Small intestine (tissue), 7 donors: ENCODE results near the gene CABLES2. TPM values are rescaled to one million over a fixed set of nuclear protein-coding genes. Genes with fewer than 3 reads are reported as not detected.
A peak's percentile ranks its signal among the peaks of the same experiment; 100 is the strongest.

Experiments used
- DNase-seq, 2 donors: peaks; one replicate each; pipeline versions ENCODE4 v3.0.0 to v3.0.0-alpha.2; 2013
- FAIRE-seq: peaks from 2 replicates; lab custom pipeline; 2012; peaks lifted over from hg19 to GRCh38; lab: Jason Lieb, UNC
- H3K27ac ChIP-seq, 3 donors: one replicate each; pipeline ENCODE4 v1.5.1; 2013; ENCODE audit warnings: low read length in 2 of 3, mild to moderate bottlenecking in 2 of 3, control low read depth in 1 of 3, inconsistent platforms in 1 of 3, low read depth in 1 of 3, moderate library complexity in 1 of 3
- H3K27me3 ChIP-seq, 3 donors: one replicate each; pipeline ENCODE4 v1.6.1; 2013; ENCODE audit warnings: low read length in 3 of 3, inconsistent platforms in 1 of 3; ENCODE audit not compliant: control insufficient read depth in 3 of 3, insufficient read depth in 3 of 3
- H3K36me3 ChIP-seq, 3 donors: one replicate each; pipeline ENCODE4 v1.6.1; 2013; ENCODE audit warnings: low read length in 3 of 3, inconsistent platforms in 1 of 3, low read depth in 1 of 3, mild to moderate bottlenecking in 1 of 3, moderate library complexity in 1 of 3; ENCODE audit not compliant: control insufficient read depth in 3 of 3, insufficient read depth in 2 of 3
- H3K4me1 ChIP-seq, 3 donors: one replicate each; pipeline ENCODE4 v1.6.1; 2013; ENCODE audit warnings: low read length in 2 of 3, inconsistent platforms in 1 of 3, low read depth in 1 of 3, mild to moderate bottlenecking in 1 of 3, moderate library complexity in 1 of 3; ENCODE audit not compliant: control insufficient read depth in 3 of 3, insufficient read depth in 2 of 3
- H3K4me3 ChIP-seq, 3 donors: one replicate each; pipeline ENCODE4 v1.5.1; 2013; ENCODE audit warnings: low read length in 3 of 3, control low read depth in 1 of 3, inconsistent platforms in 1 of 3, low read depth in 1 of 3, mild to moderate bottlenecking in 1 of 3, moderate library complexity in 1 of 3
- H3K9me3 ChIP-seq, 2 donors: one replicate each; pipeline ENCODE4 v1.6.1; 2013; ENCODE audit warnings: low read depth in 1 of 2, low read length in 1 of 2; ENCODE audit not compliant: control insufficient read depth in 2 of 2, insufficient read depth in 1 of 2
- WGBS, 3 donors: extraction: QIAGEN DNeasy Blood & Tissue Kit; methylation state at CpG; one replicate each; pipeline ENCODE4 v1.1.7; 2013; 5-methylcytosine and 5-hydroxymethylcytosine counted together
- polyA plus RNA-seq, 4 donors: library from polyadenylated mRNA; stranded (reverse) in 3 of 4; unstranded in 1 of 4; fragments of 200-250 nt in 3 of 4; fragments of 120-200 nt in 1 of 4; gene quantifications; one replicate each; pipeline versions ENCODE4 v1.2.1 to v1.2.3, GENCODE V29; 2013
- donor health status: healthy with polysubstance abuse.
- donor health status: control.
- donor health status: control.
- donor health status: Bipolar disorder and iron deficiency.
- donor health status: healthy.

The CABLES2 gene
- polyA plus RNA-seq, 4 donors = 1.3 to 7.9 (median 3.5) TPM

DNA sequence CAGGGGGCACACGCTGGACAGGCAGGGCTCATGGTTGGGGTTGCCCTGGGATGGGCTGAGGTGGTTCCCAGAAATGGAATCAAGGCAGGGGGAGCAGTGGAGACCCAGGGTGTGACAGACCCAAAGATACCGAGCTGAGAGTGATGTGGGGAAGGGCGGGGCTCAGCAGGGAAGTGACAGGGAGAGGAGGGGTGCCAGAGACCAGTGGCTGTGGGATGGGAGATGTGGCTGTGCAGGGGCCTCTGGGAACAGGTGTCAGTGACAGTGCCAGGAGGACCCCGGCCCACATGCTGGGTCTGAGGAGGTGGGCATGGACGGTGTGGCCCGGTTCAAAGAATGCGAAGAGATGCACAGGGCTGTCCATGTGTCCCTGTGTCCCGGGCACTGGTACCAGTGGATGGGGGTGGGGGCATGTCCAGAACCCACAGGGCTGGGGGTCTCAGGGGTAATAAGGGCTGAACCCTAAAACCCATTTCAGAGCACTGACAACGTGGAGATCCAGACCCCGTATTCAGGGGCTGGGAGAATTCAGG lies 1.0 kb downstream of the CABLES2 start:
- DNase-seq (no peak), FAIRE-seq (no peak)
- 28 to 54% (median 47%) methylated on average over 9 to 10 of the region's 10 CpGs for WGBS, 3 donors
- Histone ChIP-seq H3K4me3 (peak overlapping the region; percentile 70 to 93 (median 74)), H3K4me1 (peaks cover 0 to 52% (median 5%) of the 10 kb centered on the region in 3 donors), H3K27me3 (no peaks in the 10 kb centered on the region), H3K36me3 (peaks cover 0 to 53% (median 0%) of the 10 kb centered on the region in 3 donors), H3K9me3 (no peaks in the 10 kb centered on the region), H3K27ac (no peak overlapping the region)

DNA sequence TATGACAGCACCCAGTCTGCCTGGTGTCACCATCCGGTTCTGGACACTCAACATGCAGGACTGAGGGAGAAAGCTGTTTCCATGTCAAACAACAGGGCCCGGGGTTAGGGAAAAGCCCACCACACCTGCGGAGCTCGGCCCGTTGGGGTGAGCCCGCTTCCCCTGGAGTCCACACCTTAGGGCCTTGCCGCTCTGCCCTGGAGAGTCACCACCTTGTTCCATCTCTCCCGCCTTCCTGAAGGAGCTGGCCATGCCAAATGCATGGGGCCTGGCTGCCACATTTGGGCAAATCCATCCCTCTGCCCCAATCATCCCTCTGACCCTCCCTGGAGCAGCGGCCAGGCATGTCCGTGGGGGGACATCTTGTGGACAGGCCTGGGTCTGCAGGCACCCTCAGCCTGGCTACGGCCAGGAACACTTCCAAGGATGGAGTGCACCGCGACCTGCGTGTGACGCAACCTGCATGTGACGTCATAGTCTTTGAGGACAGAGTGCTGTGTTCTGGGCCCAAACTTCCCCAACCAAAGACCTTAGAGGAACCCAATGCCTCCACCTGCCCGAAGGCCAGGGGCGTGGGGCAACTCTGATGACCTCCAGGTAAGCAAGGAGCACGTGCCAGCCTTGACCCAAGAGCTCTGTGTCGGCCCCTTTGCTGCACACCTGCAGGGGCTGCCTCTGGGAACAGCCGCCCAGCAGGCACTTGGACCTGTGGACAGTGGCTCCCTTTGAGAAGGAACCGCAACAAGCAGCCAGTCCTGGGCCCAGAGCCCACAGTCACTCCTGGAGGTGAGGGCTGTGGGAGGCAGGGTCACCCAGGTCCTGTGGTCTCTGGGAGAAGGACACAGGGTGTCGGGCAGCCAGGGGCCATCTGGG lies 1.7 kb downstream of the CABLES2 start:
- WGBS, 3 donors = 71 to 78% (median 72%) methylated on average over 22 to 23 of the region's 23 CpGs
- peaks cover 0 to 55% (median 0%) of the 10 kb centered on the region in 3 donors for H3K36me3 ChIP-seq
- DNase-seq (peak in 1 of 2 donors; percentile 48), FAIRE-seq (no peak)
- no peaks in the 10 kb centered on the region for H3K27me3 ChIP-seq
- peak overlapping the region in 1 of 3 donors; percentile 74 for H3K4me3 ChIP-seq
- H3K4me1 ChIP-seq = peaks cover 0 to 45% (median 5%) of the 10 kb centered on the region in 3 donors
- H3K27ac ChIP-seq = no peak overlapping the region
- H3K9me3 ChIP-seq = no peaks in the 10 kb centered on the region

DNA sequence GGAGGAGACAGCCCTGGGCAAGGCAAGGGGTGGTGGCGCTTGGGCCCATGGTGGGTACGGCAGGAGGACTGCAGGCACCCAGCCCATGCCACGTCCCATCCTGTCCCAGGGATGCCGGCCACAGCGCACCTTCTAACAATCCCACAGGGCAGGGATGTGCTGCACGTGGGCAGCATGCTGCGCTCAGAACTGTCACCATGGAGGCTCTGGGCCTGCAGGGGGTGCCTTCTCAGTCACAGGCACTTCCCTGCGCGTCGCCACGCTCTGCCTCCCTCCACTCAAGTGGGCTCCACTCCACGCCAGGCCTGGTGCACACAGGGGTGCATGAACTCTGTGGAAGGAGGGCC lies 2.4 kb downstream of the CABLES2 start:
- WGBS, 3 donors = 90 to 97% (median 94%) methylated on average over 10 to 12 of the region's 12 CpGs
- peaks cover 0 to 58% (median 0%) of the 10 kb centered on the region in 3 donors for H3K36me3 ChIP-seq
- FAIRE-seq = no peak

DNA sequence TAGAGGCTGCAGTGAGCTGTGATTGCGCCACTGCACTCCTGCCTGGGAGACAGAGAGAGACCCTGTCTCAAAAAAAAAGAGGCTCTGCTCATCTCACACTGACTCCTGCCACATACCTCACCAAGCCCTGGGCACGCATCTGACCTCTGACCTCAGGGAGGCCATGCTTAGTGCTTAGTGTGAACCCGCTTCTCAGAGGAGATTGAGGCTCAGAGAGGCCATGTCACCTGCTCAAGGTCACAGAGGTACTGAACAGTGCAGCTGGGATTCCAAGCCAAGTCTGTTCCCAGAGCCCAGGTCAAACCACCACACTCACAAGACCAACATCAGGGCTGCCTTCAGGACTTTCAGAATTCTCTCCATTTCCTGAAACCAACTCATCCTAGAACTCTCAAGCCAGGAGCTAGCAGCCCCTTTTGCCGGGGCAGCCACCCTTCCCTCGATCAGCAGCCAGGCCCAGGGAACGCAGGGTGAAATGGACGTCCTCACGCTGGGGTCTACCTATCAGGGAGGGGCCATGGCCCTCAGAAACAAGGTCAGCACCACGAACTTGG lies 2.9 kb downstream of the CABLES2 start:
- Histone ChIP-seq H3K9me3 (no peaks in the 10 kb centered on the region), H3K4me3 (no peak overlapping the region), H3K27me3 (no peaks in the 10 kb centered on the region), H3K4me1 (peaks cover 0 to 33% (median 5%) of the 10 kb centered on the region in 3 donors), H3K27ac (no peak overlapping the region), H3K36me3 (peaks cover 0 to 58% (median 0%) of the 10 kb centered on the region in 3 donors)
- DNase-seq (no peak), FAIRE-seq (no peak)
- 89 to 91% (median 90%) methylated on average over 9 of the region's 9 CpGs for WGBS, 3 donors

More for the DNA sequence above, 2.4 kb downstream of the CABLES2 start:
- no peaks in the 10 kb centered on the region for H3K27me3 ChIP-seq
- H3K4me3 ChIP-seq = no peak overlapping the region
- no peak overlapping the region for H3K27ac ChIP-seq
- H3K4me1 ChIP-seq = peaks cover 0 to 39% (median 5%) of the 10 kb centered on the region in 3 donors
- no peak for DNase-seq
- no peaks in the 10 kb centered on the region for H3K9me3 ChIP-seq

DNA sequence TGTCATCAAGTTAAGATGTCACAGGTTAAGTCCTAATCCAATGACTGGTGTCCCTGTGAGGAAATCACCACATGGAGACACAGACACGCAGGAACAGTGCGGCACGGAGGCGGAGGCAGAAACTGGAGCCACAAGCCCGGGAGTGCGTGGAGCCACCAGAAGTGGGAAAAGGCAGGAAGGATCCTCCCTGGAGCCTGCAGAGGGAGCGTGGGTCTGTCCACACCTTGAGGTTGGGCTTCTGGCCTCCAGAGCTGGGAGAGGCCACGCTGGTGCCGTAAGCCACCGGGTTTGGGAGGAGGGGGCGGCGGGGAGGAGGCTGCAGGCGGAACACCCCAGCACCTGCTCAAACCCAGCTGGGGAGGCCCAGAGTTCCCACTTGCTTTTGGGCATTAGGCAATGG lies 3.8 kb downstream of the CABLES2 start:
- no peak for DNase-seq
- WGBS, 3 donors = 65 to 79% (median 71%) methylated on average over 13 of the region's 13 CpGs
- H3K4me1 ChIP-seq = peaks cover 0 to 25% (median 5%) of the 10 kb centered on the region in 3 donors
- H3K27me3 ChIP-seq = no peaks in the 10 kb centered on the region
- H3K27ac ChIP-seq = no peak overlapping the region
- H3K9me3 ChIP-seq = no peaks in the 10 kb centered on the region
- H3K36me3 ChIP-seq = peaks cover 0 to 61% (median 0%) of the 10 kb centered on the region in 3 donors
- no peak for FAIRE-seq
- H3K4me3 ChIP-seq = no peak overlapping the region

DNA sequence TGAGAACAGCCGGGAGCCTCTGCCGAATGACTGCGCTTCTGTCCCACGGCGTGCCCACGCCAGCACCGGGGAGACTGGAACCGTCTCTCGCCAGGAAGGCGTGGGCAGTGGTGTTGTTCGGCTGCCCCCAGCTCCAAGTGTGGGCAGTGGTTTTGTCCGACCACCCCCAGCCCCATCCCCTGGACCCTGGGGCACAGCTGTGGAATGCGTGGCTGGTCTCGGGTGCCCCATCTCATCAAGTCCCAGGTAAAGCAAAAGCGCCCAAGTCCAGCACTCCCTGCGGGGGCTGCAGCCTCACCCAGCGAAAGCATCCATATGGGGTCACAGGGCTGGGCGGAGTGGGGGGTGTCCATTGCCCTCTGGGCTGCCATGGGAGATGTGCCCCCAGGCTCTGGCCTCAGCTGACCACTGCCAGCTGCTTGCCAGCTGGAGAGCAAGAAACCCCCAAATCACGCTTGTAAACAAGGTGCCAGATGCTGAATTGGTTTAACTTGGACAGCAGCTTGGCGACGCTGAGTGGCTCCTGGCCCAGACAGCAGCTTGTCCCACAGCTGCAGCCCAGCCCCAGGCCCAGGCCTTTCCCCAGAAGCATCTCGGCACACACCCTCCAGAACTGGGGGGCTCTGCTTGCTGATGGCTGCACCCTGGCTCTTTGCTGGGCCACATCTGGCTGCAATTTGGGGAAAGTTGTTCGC lies 4.5 kb downstream of the CABLES2 start:
- WGBS, 3 donors = 92 to 95% (median 93%) methylated on average over 23 of the region's 23 CpGs
- H3K4me3 ChIP-seq = no peak overlapping the region
- H3K27ac ChIP-seq = no peak overlapping the region
- H3K4me1 ChIP-seq = peaks cover 0 to 17% (median 5%) of the 10 kb centered on the region in 3 donors
- DNase-seq (no peak), FAIRE-seq (no peak)
- peaks cover 0 to 66% (median 0%) of the 10 kb centered on the region in 3 donors for H3K36me3 ChIP-seq
- no peaks in the 10 kb centered on the region for H3K27me3 ChIP-seq
- no peaks in the 10 kb centered on the region for H3K9me3 ChIP-seq

DNA sequence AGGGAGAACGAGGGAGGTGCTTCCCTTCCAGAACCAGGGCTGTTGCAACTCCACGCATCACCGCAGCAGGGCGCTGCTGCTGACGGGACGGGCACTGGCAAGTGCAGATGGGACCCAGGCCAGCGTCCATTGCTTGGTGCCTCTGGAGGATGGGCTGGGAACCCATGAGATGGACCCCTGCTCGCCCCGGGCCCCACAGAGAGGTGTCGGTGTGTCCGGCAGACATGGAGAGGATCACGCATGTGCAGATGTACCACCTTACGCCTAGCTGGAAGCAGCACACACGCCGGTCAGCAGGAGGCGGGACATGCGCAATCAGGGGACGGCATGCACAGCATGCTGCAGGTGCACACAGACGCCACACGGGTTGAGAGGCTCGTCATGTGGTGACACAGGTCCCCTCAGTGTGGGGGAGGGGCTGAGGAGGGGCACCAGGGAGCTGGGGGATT lies 5.7 kb downstream of the CABLES2 start:
- WGBS, 3 donors = 83 to 84% (median 83%) methylated on average over 21 of the region's 21 CpGs
- peaks cover 0 to 11% (median 5%) of the 10 kb centered on the region in 3 donors for H3K4me1 ChIP-seq
- H3K36me3 ChIP-seq = peaks cover 0 to 73% (median 0%) of the 10 kb centered on the region in 3 donors
- no peaks in the 10 kb centered on the region for H3K27me3 ChIP-seq
- H3K4me3 ChIP-seq = no peak overlapping the region
- no peak overlapping the region for H3K27ac ChIP-seq
- no peaks in the 10 kb centered on the region for H3K9me3 ChIP-seq
- no peak for DNase-seq
- FAIRE-seq = no peak

DNA sequence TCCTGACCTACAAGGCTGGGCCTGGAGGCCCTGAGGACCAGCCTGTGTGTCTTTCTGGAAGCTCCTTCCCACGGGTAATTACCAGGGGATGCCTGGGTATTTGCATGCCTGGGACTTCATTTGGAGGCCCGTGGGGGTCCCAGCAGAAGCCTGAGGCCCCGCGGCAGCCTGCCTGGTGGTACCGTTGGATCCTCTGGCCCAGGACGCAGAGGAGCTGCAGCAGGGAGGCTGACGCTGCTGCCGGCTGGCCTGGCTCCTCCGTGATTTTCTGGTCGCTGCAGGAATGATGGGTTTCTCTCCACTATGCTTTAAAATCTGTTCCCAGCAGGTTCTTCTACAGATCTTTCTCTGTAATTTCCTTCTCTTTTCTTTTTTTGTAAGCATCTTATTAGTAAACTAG lies 6.5 kb downstream of the CABLES2 start:
- no peaks in the 10 kb centered on the region for H3K9me3 ChIP-seq
- H3K36me3 ChIP-seq = peaks cover 0 to 76% (median 0%) of the 10 kb centered on the region in 3 donors
- H3K4me3 ChIP-seq = no peak overlapping the region
- 88 to 90% (median 89%) methylated on average over 10 of the region's 10 CpGs for WGBS, 3 donors
- peaks cover 0 to 5% (median 0%) of the 10 kb centered on the region in 3 donors for H3K4me1 ChIP-seq
- DNase-seq = no peak
- no peak for FAIRE-seq
- H3K27me3 ChIP-seq = no peaks in the 10 kb centered on the region
- H3K27ac ChIP-seq = no peak overlapping the region
